NCI-H146 treated with DMSO at 0.1 percent for 48 hours (cell line): ENCODE measurements around the gene FAM43A.

Experiments
- DNase-seq: peaks from one replicate; lab custom pipeline; 2025; ENCODE audit not compliant: unreplicated experiment; lab: John Stamatoyannopoulos, UW

FAM43A gene

DNA sequence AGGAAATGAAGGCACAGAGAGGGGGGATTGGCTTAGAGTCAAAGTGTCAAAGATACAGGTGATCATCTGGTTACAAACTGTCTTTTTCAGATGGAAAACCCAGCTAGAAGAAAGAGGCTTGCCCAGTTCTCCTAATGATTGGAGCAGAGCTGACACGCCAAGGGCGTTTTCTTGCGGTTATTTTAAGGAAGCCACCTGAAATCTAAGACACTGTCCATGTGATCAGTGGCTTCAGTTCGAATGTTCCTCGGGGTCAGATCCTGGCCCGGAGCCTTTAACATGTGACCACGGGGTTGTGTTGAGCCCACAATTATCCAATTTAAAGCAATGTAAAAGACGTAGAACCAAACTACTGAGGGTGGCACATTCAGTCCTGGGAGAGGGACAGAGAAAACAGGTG, 19.5 kb downstream of the FAM43A start:
- DNase-seq: no peak

DNA sequence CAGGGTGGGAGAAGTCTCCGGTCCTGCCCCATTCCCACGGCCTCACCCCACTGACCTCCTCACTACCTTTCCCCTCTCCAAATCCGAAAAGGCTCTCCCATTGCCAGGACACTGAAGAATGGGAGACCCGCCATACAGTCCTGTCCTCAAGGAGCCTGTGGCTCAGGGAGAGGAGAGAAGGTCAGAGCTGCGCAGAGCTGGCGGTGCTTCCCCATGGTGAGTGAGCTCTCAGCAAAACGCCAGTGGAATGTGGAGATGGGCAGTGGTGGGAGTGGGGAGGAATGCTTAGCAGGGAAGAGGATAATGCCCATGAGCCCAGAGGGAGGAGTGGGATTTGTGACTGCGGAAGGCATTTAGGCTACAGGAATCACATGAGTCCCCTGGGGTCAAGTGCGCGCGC, 20.1 kb downstream of the FAM43A start:
- no peak for DNase-seq

DNA sequence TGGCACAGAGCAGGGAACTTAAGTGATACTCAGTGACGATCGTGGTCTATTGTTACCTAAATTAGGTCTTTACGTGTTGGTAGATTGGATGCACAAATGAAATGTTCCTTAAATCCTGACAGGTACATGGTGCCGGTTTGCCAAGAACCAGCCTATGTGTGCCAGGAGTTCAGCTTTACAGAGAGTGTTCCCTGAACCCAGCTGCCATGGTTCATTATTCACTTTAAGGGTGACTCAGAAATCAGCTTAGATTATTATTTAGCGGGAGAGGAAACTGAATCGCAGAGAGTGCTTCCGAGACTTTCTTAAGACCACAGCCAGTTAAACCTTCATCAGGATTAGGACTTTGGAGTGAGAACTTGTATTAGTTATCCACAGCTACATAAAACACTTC, 21.5 kb downstream of the FAM43A start:
- no peak for DNase-seq

DNA sequence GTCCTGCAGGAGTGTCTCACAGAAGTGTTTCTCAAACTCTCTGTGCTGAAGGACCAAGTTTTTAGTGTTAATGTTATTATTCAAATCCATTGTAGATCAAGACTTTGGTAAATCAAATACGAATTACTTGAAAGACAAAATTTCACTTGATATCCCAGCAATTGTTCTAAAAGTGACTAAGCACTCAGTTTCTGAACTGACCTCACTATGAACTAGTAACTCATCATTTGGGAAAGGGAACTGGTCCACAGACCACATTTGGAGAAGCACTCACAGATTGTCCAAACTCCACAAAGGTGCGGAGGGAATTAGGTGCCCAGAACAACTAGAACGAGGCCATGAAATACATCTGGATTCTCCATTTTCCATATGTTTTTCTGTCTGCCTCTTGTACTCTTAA, 25.6 kb downstream of the FAM43A start:
- DNase-seq: no peak

DNA sequence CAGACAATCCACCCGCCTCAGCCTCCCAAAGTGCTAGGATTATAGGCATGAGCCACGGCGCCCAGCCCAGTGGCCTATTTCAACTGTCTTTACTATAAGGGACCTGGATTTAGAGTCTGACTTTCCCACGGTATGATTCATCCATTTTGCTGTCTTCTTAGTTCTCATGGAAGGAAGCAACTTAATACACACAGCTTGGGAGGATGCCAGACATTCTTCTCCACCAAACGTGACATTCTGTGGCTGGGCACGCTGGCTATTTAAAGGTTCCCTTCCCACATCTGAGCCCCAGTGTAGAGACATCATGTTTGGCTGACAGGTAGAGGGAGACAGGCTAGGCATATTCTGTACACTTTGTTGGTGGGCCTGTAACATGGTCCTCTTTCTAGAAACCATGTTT, 26.2 kb downstream of the FAM43A start:
- no peak for DNase-seq

DNA sequence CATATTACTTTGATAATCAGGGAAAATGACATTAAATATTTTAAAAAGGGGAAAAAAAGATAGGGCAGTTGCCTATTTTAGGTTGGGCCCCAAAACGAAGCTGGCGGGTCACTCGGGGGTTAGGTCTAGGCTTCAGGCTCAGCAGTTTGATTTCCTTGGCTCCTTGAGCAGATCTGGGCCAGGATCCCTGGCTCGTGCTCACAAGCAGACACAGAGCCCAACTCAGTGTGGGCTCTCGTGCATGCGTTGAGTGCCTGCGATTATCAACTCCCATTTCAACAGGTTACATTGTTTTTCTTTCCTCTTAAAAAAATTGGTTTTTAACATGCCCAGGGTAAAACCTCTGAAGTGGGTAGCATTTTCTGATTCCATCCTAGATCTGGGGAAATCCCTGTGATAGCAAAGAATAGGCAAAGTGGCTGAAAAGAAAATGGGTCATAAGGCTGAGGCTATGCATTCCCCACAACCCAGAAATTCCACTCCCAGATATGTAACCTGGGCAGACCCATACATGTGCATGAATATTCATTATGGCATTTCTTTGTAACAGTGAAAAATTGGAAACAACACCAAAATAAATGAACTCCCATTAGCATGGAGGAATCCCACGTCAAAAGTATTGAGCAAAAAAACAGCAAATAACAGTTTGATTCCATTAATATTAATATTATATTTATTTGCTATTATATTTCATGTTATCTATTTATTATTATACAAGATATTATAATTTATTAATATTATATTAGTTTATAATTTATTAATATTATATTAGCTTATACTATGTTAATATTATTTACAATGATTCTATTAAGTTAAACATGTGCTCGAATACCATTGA, 27.8 kb downstream of the FAM43A start:
- DNase-seq: no peak

DNA sequence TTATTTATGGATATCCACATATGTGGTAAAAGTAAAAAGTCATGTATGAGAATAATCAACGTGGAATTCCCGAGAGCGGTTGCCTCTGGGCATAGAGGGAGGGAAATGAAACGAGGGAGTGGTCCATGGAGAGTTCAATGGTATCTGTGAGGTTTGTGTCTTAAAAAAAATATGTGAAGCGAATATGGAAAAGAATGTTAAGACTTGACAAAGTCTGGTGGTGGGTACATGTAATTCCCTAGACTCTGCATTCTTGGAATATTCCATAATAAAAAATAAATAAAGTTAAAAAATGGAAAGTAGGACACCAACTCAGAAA, 28.4 kb downstream of the FAM43A start:
- DNase-seq: no peak

DNA sequence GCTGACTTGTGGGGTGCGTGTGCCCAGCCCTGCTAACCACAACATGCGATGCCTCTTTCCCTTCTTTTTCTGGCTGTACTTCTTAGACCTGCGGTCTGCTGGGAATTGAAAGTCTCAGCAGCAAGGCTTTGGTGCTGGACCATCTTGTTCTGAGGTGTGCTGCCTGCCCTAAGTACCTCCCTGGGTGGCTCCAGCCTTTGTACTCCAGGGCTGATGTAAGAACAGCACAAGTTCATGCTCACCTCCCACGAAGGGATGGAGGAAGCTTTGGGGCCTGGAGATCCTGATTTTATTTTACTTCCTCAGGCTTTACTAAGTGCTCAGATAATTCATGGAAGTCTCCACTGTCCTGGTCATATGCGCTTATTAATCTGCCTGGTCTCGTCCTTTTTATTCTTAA, 28.9 kb downstream of the FAM43A start:
- no peak for DNase-seq

DNA sequence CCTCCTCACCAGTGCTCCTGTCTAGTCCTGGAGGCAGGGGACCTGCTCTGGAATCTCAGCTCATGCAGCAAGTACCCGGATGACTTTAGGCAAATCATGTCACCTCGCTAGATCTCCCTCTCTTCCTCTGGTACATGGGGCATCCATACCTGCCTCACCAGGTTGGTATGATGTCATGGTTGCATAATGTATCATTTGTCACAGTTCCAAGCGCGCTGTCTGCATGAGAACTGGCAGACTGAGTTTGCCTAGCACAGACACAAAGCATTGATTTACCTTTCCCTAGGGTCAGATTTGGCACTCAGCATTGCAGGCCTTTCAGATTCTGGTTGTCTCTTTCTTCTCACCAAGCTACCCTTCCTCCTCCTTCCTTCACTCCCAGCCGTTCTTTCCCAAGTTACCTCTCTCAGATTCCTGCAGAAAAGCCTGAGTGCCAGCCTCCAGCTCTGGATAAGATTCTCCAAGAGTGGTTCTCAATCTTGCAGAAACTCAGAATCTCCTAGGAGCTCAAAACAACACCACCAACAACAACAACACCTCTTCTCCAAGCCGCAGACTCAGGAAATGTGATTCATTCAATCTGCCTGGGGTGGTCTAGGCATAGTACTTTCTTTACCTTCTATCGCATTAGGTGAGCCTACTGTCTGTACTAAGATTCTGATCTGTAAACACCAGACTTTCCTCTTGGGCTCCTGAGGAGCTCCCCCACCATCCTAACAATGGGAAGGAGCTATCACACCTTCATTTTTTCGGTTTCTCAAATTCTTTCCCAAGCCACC, 29.5 kb downstream of the FAM43A start:
- no peak for DNase-seq

DNA sequence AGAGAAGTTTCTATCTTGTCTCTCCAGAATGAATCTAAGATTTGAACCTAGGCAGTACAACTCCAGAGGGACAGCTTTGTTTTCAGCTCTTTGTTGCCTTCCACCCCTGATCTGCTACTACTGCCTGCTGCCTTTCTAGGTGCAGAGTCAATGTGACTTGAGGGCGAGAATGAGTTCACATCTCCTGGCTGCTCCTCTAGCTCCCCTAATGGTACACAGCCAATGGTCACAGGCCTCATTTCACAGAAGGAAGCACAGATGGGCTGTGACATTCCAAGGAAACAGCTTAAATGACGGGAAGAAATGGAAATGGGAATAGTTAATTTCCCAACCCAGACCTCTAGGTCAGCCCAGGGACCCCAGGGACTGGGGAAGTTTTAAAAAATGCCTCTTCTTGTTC, 32.4 kb downstream of the FAM43A start:
- DNase-seq: no peak

DNA sequence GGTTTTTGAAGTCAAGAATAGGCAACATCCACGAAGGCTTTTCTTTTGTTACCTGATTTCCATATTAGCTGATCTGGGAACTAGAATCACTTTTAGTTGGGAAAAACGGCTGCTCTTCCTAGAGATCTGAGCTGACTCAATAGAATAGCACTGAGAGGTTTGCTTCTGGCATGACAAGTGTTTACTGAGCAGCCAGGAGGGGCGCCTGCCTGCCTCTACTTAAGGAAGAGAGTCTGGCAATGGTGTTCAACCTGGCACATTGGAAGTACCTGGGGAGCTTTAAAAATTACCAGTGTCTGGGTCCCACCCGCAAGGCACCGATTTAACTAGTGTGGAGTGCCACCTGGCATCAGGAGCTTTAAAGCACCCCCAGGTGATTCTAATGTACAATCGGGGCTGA, 34.4 kb downstream of the FAM43A start:
- no peak for DNase-seq

DNA sequence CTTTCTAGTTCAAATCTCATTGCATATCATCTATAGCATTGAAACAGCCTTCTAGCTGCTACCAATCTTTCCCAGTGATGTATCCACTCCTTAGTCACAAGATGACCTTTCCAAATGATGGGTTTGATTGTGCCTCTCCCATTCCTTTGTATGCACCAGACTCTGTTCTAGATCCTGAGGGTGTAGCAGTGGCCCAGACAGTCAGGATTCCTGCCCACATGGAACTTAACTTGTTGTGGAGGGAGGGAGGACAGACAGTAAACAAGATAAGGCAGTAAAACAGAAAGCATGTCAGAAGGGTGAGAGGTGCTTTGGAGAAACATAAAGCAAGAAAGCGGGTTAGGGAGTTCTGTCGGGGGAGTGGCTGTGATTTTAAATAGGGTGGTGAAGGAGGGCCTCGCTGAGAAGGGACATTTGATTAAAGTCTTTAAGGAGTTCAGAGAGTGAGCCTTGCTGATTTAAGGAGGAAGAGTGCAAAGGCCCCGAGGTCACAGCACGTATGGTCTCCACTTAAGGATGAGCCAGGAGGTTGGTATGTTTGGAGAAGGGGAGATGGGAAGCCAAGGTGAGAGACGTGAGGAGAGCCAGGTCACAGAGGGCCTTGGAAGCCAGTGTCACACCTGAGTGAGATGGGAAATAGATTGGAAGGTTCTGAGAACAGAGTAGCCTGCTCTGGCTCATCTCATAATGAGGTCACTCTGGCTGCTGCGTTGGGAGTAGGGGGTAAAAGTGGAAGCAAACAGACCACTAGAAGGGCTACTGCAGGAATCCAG, 38.3 kb downstream of the FAM43A start:
- no peak for DNase-seq

DNA sequence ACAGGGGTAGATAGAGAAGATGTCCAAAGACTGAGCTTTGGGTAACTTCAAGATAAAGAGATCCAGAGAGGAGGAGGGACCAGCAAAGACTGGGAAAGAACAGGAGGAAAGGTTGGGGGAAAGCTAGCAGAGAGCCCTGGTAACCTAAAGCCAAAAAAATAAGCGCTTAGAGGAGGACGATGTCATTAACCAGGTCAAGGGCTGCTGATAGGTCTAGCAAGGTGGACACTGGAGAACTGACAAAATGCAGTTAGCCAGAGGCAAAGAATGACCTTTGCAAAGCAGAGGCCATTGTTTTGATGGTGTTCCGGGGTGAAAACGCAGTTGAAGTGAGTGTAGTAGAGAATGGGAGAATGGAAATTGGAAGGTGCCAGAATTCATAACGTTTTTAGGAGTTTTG, 39.7 kb downstream of the FAM43A start:
- no peak for DNase-seq

DNA sequence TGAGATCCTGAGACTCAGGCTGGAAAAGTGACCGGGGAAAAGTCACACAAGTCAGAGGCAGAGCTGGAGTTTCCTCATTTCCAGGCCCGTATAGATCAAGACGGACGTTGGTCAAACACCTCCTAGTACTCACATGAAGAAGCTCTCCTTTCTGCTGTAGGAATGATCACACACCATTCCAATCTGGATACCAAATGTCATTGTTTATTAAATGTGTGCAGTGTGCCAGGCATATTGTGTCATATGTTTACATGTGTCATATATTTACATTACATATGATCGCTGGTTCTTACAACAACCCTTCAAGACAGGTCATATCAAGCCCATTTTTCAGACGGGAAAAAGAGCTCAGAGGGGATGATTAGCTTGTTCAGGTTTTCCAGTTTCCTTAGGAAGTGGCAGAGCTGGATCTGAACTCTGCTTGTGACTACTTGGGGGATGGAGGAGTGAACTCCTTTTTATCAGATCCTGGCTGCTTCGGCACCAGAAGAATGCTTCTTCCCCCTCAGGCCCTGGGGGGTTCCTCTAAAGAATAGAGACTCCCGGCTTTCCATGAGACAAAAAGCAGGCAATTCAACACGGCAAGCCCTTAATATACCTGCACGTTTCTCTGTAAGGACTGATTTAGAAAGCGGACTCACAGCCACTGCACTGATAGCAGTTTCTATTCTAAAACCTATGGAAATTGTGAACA, 41.9 kb downstream of the FAM43A start:
- DNase-seq: no peak

DNA sequence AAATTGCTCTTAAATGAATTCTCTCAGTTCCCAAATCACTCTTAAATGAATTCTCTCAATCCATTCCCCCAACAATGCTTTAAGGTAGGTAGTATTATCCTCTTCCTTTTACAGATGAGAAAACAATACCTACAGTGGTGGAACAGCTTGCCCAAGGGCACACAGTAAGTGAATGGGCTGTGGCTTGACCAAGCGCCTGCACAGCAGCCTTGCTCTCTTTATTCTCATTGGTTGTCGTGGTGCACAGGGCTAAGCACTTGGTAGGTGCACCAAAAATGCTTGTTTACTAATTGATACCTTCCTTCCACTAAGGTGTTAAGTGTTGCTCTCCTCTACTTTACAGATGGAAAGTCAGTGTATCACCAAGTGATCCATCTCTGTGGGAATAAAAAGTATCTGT, 43.3 kb downstream of the FAM43A start:
- no peak for DNase-seq

DNA sequence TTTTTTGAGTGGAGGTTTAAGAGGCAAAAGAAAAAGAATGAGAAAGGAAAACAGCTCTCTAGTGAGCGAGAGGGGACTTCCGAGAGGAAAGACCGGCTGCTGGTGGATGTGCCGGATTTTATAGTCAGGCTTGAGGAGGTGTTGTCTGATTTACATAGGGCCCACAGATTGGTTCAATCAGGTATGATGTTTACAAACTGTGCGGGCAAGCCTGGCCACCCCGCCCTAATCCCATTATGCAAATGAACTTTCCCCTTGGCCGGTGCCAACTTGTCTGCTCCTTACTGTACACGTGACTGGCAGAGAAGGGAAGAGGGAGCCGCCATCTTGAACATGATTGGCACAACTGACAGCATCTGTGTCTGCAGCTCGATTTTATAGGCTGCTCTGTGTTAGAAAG, 44.7 kb downstream of the FAM43A start:
- peak; percentile 74 for DNase-seq

DNA sequence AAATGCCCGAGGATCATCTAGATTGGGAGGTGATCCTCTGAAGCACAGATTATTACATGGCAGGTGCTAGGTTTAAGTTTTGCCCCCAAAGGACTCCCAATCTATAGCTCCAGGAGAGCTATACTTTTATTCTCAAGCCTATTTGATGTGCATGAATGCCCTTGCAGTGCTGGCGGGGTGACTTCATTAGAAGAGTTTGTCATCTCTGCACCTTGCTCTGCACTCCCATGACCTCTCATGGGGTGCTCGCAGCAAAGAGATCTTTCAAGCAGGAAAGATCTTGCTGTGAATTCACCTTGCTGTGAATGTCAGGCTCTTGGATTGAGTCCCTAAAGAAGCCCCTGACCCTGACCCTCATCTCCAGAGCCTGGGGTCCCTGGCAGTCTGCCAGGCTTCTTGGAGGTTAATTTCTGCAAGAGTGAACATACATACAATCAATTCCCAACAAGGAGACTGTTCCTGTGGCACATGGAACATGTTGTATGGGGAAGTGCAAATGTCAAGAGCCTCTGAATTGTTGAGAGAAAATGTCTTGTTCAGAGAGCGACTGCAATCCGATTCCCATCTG, 45.9 kb downstream of the FAM43A start:
- DNase-seq: no peak

DNA sequence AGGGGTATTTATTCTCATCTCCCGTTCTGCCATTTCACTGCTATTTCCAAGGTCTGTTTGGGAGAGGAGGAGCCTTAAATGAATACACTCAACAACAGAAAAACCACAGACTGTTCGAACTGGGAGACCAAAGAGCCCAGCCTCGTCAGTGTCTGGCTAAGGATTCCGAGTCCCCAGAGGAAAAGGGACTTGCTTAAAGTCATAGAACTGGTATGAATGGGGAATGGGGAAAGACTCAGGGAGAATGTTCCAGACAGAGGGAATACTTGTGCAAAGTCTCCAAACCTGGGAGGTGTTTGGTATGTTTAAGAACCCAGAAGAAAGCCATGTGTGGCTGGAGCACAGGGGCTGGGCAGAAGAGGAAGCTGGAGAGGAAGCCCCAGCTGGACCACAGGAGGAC, 46.9 kb downstream of the FAM43A start:
- no peak for DNase-seq

DNA sequence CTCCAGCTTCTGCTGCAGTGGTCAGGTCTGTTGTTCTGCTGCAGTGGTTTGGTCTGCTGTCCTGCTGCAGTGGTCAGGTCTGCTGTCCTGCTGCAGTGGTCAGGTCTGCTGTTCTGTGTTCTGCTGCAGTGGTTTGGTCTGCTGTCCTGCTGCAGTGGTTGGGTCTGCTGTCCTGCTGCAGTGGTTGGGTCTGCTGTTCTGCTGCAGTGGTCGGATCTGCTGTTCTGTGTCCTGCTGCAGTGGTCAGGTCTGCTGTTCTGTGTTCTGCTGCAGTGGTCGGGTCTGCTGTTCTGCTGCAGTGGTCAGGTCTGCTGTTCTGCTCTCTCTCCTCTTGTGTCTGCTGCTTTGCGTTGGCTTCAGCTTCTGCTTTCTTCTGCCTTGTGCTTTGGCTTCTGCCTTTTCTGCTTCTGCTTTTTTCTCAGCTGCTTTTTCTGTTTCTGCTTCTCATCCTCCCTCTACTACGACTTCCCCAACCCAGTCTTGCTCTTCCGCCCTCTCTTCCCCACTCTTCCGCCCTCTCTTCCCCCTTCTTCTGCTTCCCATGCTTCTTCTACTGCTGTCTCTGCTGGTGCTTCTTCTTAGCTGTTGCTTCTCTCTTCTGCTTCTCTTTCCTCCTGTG, 50.7 kb downstream of the FAM43A start:
- no peak for DNase-seq

DNA sequence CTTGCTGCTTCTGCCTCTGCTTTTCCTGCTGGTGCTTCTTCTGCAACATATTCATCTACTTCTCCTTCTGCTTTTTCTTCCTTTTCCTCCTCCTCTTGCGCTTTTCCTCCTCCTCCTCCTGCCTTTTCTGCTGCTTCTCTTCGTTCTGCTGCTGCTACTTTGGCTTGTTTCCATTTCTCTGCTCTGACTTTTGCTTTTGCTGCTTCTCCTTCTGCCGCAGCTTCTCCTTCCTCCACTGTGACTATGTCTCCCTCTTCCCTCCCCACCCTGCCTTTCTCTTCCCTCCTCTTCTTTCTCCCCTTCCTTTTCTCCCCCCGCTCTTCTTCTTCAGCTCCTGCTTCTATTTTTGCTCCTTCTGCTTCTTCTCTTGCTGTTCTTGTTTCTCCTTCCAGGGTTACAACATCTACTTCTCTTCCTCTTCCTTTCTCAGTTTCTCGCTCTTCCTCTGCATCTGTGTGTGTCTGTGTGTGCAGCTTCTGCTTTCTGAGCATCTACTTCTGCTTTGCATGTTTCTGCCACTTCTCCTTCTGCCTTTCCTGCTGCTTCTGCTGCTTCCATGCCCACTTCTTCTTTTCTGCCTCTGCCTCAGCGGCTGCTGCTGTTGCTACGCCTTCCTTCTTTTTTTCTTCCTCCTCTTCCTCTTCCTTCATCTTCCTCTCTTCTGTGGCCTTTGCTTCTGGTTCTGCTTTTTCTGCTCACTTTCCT, 51.4 kb downstream of the FAM43A start:
- DNase-seq: no peak
